ENCODE data around the gene MAPT.

- TF ChIP-seq CTCF (IDR thresholded peaks at IDR 0.05) (no peak), EP300 (IDR thresholded peaks at IDR 0.05) (no peak), POLR2A (IDR thresholded peaks at IDR 0.05) (no peak)
These were observed 132.1 kb downstream of the MAPT start for GRCh38 chr17:46026166-46027047.
